HG02852 (cell line): ENCODE data around the gene KBTBD7.
"Not testable (repeated sequence)": the region's sequence is repeated elsewhere in the genome, so short reads cannot be mapped to it uniquely, and the experiment has no call there.

Source experiments
- ATAC-seq: cut with Tn5 transposase; IDR thresholded peaks from one replicate; pipeline ENCODE4 v1.9.1; 2021; ENCODE audit warnings: mild to moderate bottlenecking, moderate library complexity; ENCODE audit not compliant: unreplicated experiment

Gene KBTBD7

GRCh38 chr13:41199526-41199925 is 5.2 kb upstream of the KBTBD7 start:
- ATAC-seq: peak; percentile 81

- ATAC-seq: no peak
These were observed 4.7 kb upstream of the KBTBD7 start for GRCh38 chr13:41199079-41199478.

GRCh38 chr13:41196620-41197019 is 2.3 kb upstream of the KBTBD7 start:
- ATAC-seq: no peak

GRCh38 chr13:41196011-41196410 is 1.6 kb upstream of the KBTBD7 start:
- ATAC-seq: no peak

GRCh38 chr13:41193469-41193868 is 900 bp downstream of the KBTBD7 start:
- ATAC-seq: no peak

- ATAC-seq: no peak
These were observed 5.8 kb downstream of the KBTBD7 start for GRCh38 chr13:41188584-41188983.

- no peak for ATAC-seq
These were observed 7.9 kb downstream of the KBTBD7 start for GRCh38 chr13:41186481-41186880.

- ATAC-seq: no peak
These were observed 12.1 kb downstream of the KBTBD7 start for GRCh38 chr13:41182231-41182630.

GRCh38 chr13:41179593-41180250 is 14.6 kb downstream of the KBTBD7 start:
- ATAC-seq: no peak

- no peak for ATAC-seq
These were observed 16.3 kb downstream of the KBTBD7 start for GRCh38 chr13:41178040-41178439.

GRCh38 chr13:41177616-41178015 is 16.8 kb downstream of the KBTBD7 start:
- ATAC-seq: no peak

- ATAC-seq: not testable (repeated sequence)
These were observed 18.8 kb downstream of the KBTBD7 start for GRCh38 chr13:41175576-41175975.

GRCh38 chr13:41162151-41162550 is 32.2 kb downstream of the KBTBD7 start:
- ATAC-seq: no peak

- ATAC-seq: no peak
These were observed 35.2 kb downstream of the KBTBD7 start for GRCh38 chr13:41159174-41159573.

GRCh38 chr13:41157048-41157717 is 37.2 kb downstream of the KBTBD7 start:
- ATAC-seq: no peak

- no peak for ATAC-seq
These were observed 37.7 kb downstream of the KBTBD7 start for GRCh38 chr13:41156620-41157019.

- ATAC-seq: no peak
These were observed 40.3 kb downstream of the KBTBD7 start for GRCh38 chr13:41154042-41154441.

GRCh38 chr13:41152005-41152404 is 42.4 kb downstream of the KBTBD7 start:
- ATAC-seq: no peak

GRCh38 chr13:41150058-41150457 is 44.3 kb downstream of the KBTBD7 start:
- no peak for ATAC-seq

GRCh38 chr13:41148419-41149283 is 45.7 kb downstream of the KBTBD7 start:
- no peak for ATAC-seq

GRCh38 chr13:41145136-41145908 is 49.0 kb downstream of the KBTBD7 start:
- no peak for ATAC-seq
